ENCODE results near the gene CSH1.
"Not testable (repeated sequence)": the region's sequence is repeated elsewhere in the genome, so short reads cannot be mapped to it uniquely, and the experiment has no call there.

Gene CSH1

DNA sequence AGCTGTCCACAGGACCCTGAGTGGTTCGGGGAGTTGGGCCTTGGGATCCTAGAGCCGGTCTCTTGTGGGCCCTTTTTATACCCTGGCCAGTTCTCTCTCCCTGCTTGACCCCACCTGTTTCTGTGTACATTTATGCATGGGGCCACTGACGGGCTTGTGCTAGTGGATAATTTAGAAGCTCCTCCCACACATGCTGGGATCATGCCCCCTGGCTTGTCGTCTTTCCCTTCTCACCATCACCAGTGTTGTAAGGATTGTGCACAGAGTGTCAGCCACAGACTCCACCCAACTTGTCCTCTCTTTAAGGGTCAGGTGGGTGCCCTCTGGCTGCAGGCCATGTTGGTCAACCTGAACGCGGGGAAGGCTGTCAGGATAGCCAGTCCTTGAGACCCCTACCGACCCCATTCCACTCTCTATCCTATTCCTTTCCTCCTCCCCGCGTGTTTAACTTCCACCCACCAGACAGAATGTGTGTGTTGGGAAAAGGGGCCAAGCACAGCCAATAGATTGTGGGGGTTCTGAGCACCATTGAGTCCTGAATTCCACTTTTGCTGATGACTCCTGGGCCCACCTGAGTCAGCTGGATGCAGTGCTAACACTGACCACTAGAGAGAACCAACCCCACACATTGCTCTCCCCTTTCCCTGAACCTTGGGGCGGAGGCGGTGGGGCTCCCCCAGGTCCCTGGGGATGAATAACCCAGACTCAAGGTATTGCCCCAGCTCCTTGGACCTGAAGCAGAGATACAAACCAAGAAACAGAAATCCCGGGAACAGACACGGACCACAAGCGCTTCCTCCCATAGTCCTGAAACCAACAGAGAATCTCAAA lies at the start of gene CSH1:
TSS of gene CSH1 (minus strand) at position 51 of the 831 bp plus-strand sequence. CDS start 63 bp downstream, outside the sequence.
- DNase-seq, result not testable (repeated sequence)

DNA sequence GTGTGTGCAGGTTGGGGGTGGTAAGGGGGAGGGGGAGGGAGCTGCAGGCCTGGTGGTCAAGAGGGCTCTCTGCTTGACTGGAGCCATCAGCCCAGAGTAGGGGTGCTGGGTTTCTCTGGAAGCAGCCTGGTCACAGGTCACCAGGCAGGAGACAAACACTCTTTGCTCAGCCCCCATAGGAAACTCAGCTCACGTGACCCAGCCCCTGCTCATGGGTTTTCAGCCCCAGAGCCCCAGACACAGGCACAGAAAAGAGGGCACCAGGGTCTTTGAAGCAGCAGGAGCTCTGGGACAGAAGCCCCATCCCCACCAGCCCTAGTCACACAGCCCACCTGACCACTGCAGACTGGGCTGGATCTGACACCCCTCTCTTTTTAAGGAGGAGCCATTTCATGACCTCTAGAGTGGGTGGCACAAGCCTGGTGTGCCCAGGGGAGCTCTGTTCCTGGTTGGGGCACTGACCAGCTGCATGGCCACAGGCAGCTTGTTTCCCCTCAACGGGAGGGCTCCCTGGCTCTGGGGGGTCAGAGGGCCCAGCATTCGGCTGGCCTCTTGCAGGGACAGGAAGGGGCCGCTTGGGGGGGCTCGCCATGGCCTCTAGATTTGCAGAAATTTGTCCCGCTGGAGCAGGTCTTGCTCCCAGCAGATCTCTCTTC lies 49.5 kb upstream of the CSH1 start:
- no peak for DNase-seq

DNA sequence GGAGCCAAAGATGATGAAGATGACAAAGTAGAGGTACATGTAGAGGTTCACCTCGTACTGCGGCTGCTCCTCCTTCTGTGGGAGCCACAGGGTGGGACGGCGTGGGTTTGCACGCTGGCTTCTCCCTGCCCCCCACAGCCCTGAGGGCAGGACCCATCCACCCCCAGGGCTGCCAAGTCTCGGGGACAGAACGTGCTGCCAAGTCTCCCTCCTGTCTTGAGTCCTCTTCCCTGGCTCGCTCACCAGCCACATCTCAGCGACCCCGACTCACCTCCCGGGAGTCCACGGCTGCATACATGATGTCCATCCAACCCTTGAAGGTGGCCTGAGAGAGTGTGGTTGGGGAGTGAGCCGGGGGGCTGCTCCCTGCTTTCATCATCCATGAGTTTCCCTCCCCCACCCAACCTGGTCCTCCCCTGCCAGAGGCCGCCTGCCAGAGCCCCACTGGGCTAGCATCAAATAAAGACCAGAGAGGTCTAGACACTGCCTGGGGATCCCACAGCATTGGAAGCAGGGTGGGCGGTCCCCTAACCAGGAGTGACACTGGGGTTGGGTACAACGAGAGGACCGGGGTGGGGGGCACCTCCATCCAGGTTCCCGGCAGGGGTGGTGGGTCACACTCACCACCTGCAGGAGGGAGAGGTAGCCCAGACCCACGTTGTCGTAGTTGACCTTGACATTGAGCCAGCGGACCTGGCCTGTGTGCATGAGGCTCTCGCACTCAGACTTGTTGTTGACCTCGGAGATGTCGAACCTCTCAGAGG lies 48.5 kb upstream of the CSH1 start:
- no peak for DNase-seq

DNA sequence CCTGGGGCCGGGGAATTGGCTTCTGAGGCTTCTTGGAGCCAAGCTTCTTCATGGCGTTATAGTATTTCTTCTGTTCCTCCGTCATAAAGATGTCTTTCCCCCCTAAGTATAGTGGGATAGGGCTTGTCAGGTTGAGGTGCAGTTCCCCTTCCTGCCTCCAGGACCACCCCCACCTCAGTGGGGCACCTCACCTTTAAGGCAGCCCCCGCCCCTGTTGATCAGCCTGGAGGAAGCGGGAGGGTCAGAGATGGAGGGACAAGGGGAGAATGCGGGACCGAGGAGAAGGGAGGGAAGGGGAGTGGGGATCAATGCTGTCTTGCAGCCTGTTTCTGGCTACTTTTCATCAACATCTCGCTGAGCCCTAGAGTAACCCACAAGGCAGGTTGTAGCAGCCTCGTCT lies 47.4 kb upstream of the CSH1 start:
- no peak for DNase-seq

DNA sequence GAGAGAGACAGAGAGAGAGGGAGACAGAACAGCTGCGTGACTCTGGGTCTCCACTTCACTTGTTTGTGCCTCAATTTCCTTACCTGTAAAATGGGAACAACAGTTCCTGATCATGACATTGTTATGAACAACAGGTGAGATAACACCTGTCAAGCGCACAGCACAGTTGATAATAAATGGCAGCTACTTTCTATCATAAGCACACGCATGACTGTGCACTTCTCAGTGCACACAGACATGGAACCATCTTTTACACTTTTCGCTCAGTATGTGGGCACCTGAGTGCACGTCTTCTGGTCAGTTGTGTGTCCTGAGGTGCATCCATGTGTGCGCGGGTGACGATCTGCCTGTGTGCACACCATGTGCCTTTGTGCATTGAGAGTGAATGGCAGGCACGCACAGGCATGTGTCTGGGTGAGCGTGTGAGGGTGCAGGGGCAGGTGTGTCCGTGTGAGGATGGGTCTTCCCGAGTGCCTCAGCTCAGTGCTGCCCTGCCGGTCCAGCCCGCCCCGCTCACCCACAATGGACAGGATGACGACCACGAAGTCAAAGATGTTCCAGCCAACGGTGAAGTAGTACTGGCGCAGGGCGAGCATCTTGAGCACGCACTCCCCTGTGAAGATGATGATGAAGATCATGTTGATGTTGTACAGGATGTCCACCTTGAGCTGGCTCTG lies 46.1 kb upstream of the CSH1 start:
- DNase-seq, result no peak

DNA sequence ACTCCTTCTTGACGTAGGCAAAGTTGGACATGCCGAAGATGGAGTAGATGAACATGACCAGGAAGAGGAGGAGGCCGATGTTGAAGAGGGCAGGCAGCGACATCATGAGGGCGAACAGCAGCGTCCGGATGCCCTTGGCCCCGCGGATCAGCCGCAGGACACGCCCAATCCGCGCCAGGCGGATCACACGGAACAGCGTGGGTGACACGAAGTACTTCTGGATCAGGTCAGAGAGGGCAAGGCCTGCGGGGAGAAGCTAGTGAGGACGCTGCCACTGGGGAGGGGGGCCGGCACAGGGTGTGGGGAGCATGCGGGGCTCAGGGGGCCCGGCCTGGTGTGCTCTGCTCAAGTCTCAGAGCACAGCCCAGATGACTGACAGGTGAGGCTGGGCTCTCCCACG lies 45.4 kb upstream of the CSH1 start:
- DNase-seq, result no peak

DNA sequence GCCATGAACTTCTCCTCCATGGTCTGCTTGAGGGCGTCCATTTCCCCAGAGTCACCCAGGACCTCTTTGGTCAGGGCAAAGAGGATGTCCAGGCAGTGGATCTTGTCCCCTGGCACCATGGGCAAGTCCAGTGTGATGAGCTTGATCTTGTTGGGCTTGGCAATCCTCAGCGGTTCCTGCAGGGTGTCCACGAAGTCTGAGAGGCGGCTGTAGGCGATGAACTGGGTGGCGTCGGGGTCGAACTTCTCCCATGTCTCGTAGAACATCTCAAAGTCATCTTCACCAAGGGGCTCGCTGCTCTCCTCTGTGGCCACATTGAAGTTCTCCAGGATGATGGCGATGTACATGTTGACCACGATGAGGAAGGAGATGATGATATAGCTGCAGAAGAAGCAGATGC lies 44.8 kb upstream of the CSH1 start:
- no peak for DNase-seq

DNA sequence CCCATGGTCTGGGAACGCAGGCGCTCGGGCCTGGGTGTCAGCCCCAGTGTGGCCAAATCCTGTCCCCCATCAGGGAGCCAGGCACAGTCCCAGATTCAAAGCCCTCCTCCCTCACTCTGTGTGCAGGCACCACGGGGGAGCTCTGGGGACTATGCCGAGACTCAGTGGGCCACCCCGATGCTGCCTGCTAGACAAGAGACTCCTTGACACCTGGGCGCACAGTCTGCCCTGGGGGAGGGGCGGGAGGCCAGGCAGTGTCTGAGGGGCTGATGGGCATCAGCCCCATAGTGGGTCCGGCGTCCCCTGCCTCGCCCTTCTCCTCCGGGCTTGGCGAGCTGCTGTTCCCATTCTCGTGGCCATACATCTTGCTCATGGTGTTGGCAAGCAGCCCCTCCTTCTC lies 44.2 kb upstream of the CSH1 start:
- no peak for DNase-seq

DNA sequence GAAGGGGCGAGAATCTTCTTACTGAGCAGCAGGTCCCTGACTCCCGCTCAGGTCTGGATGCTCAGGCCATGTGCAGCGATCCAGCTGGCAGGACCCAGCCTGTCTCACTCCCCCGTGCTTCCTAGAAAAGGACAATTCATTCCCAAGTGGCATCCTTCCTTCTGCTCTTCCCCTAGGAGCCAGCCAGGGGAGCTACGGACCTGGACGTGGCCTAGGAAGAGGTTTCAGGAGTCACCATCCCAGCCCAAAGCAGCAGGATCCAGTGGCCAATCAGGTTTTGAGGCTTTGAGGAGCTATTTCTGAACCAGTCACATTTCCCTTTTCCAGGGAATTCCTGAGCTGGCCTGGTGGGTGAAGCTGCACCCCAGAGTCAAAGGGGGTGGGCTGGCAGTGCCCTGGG lies 43.5 kb upstream of the CSH1 start:
- DNase-seq, result no peak

DNA sequence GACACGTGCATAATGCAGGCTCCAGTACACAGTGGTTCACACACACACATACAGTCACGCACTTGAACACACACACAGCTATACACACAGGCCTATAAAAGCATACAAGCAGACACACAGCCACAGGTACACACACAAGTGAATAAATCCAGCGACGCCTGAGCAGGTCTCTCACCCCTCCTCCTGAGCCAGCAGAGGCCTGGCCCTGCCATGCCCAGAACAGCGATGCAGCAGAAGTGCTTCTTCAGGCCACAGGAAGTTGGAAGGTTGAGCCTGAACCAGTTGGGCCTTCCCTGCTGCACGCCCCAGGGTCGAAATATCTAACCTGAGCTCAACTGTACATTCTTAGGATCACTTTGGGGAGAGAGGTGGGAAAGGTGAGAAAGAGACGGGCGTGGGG lies 43.0 kb upstream of the CSH1 start:
- DNase-seq, result no peak

DNA sequence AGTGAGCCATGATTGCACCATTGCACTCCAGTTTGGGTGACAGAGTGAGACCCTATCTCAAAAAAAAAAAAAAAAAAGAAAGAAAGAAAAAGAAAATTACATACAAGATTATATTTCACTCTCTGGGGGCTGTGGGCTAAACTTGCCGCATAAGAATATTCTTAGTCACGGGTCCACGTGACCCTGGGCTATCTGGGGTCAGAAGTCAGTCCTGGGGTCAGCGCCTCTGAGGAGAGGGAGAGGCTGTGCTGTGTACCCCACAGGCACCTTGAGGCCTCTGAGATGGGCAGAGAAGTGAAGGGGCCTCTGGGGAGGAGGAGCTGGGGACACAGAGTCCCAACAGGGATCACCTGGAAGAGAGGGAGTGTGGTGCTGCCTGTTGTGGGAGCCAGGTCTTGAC lies 41.5 kb upstream of the CSH1 start:
- no peak for DNase-seq

DNA sequence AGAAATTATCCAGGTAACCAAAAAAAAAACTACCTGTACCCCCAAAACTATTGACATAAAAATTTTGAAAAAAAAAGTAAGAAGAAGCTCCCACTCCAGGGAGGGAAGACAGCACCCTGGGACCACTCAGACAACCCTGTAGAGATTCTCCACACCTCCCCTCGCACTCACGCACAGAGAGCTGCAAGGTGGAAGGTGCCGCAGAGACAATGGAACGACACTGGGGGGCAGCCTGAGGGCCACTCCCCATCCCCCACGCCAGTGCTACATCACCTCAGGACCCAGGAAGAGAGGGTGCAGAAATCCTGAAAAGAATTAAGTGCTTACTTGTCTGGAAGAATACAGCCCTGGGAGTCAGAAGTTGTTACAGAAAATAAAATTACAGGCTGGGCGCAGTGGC lies 40.9 kb upstream of the CSH1 start:
- no peak for DNase-seq

DNA sequence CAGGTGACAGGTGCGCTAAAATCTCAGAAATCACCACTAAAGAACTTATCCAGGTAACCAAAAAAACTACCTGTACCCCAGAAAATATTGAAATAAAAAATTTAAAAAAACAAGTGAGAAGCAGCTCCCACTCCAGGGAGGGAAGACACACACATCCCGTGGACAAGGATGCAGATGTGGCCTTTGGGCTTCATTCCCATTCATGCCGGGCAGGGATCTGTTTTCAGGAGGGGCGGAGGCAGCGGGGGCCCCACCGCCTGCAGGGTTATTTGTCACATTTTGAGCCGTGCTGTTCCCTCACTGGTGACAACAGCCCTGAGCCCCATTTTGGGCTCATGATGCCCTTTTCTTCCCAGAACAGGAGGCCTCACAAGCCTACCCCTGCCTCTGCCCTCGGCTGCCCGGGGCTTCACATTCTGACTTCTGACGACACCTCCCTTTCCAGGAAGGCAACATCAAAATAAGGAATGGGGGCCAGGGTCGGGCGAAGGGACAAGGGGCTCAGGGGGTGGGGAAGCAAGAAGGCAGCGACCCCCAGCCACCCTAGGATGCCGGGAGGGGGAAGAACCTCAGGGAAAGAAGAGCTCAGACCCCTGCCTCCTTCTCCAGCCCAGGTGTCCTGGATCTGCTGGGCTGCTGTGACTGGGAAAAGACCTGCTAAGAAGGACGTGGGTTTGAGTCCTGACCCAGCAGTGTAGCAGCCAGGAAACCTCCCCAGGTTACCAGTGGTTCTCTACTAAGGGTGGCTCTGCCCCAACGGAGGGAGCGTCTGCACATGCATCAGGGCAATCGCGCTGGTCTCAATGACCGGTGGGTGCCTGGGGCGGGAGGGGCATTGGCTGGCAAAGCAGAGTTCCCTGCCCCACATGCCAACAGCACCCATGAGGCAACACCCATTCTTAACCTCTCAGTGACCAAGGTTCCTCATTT lies 38.1 kb upstream of the CSH1 start:
- no peak for DNase-seq

DNA sequence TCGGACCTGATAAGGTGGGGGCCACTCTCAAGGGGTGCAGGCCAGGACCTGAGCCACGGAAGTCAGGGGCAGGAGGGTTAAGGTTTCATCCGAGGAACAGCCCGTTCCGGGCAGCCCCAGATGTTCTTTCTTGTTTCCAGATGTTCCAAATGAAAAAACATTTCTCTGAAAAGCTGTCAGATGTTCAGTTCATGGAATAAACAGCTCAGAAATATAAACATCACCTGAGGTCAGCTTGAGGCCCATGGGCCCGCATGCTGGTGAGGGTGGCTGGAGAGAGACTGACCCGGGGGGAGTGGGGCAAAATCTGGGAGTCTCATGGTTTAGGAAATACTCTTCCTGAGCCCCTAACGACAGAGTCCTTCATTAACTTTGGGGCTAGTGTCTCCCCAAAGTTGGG lies 37.2 kb upstream of the CSH1 start:
- DNase-seq, result no peak

DNA sequence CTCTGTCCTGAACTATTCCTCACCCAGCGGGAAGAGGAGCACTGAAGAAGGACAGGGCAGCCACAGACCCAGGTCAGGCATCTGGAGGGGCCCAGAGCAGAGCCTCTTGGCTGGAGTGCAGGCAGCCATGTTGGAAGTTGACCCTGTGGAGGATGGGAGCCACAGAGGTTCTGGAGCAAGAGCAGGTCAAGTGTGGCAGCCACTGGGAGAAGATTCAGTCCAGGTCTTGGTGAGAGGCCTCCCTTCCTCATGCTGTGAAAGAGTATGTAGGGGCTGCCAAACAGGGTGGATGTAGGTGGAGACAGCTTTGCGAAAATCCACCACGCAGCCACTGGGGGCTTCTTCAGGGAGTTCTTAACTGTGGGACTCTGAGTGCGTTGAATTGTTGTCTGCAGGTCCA lies 36.3 kb upstream of the CSH1 start:
- no peak for DNase-seq

DNA sequence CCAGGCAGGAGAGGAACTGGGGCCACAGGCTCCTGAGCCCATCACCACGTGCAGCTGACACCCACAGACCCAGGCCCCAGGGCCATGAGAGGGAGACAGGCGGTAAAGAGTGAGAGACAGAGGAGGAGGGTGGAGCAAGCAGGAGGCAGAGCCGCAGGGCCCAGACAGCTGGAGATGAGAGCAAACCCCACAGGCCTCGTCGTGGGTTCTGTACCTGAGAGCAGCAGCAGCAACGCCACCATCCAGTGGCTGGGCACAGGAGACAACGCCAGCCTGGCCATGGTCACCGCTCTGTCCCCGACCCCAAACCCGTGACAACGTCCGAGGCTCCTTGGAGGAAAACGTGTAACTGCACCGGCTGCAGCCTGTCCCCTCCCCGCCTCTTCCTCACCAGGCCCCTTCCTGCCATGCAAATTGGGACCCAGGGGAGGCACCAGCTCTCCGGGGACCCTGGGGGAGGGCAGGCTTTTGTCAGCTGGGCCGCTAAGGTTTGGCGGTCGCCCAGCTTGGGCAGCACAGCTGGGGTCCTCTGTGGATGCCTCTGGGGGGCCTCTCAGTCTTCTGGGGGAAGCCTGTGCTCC lies 35.7 kb upstream of the CSH1 start, which contains the start of gene CD79B:
TSS of gene CD79B (minus strand) at position 351 of the 581 bp plus-strand sequence. CDS start at position 281, 70 bp downstream.
- DNase-seq, result peak; percentile 25

DNA sequence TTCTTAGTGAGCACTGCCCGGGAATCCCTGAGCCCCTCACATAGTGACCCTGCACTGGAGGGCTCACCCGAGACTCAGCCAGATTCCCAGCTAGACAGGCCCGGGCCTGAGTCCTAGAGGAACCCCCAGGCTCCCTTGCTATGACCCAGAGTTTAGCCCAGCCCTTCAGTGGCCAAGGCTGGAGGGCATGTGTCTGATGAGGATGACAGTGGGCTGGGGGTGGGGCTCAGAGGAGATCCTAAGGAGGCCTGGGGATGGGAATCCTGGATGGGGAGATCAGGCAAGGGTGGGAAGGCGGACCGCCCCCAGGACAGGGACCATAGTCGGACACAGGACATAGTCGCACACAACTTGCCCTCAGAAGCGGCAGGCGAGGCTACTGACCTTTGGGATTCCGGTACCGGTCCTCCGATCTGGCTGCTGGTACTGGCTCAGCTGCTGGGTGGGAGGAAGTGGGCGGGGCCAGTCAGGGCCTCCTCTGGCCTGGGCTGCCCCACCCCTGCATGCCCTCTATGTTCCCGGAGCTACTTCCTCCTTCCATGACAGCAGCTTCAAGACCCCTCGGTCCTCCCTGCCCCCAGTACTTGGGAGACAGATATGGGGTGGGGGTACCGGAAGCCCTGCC lies 34.7 kb upstream of the CSH1 start:
- DNase-seq, result peak; percentile 64

DNA sequence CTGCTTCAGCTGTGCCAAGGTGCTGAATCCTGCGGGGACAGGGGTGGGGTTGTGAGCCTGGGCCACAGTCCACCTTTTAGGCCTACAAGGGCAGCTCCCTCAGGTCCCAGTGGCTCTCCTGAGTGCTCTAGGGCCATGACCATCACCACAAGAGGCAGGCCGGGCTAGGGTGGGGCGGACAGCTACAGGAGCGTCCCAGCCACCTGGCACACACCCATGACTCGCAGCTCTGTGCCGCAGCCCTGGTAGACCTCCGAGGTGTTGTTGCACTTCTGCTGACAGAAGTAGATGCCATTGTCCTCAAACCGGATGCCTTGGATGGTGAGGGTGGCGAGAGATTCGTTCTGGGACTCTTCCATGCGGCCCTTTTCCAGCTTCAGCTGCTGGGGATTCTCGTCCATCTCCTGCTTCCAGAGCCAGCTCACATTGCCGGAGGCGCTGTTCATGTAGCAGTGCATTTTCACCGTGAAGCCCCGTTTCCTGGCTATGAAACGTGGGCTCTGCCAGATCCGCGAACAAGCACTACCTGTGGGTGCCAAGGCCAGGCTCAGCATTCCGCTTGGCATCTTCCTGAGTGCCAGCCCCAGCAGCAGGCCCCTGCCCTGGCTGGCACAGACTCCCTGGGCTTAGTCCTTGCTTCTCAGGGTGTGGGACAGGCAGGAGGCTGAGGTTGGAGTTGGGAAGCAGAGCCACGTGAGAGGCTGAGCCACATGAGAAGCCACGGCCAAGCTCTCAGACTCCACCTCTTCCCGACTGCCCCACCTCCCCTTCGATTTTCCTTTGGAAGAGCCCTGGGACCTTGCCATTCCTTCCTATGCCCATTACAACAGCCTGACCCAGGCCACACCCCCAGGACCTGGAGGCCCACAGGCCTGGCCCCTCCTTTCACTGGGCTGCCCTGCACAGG lies 33.7 kb upstream of the CSH1 start:
- no peak for DNase-seq

DNA sequence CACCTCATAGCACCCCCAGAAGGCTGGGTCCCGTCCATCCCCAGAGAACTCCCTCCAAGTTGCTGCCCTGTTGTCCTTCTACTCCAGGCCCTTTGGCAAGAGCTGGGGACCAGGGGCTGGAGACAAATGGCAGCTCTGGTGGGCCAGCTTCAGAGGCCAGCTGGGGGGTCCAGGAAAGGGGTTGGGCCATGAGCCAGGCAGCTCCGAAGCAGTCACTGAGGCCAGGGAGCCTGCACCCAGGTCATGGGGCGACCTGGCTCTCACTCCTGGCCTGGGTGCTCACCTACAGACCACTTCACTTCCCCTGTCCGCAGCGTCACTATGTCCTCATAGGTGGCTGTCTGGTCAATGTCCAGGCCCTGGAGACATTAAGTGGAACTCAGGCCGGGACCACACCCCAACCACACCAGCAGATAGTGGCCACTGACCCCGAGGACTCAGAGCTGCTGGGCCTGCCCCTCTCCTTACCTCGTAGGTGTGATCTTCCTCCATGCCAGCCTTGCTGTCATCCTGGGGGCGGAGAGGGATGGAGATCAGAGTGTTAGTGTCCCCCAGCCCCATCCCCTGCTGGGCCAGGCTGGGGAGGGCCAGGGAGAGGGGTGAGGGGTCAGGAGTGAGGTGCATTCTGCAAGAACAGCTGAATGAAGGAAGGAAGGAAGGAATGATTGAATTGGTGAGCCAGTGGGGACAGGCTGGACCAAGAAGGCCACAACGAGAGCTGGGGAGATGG lies 32.8 kb upstream of the CSH1 start:
- DNase-seq, result no peak

All from inflammatory macrophage treated with lipopolysaccharide for 4 hours (primary cell).